HEK293 (cell line): Measurements from ENCODE around the gene TMPRSS6.
A peak's percentile ranks its signal among the peaks of the same experiment; 100 is the strongest.

ENCODE experiments used
- CTCF ChIA-PET: fragments of 350-600 bp; formaldehyde crosslinking; extraction: SDS; loops from one replicate; lab custom pipeline; 2021; ENCODE audit warnings: antibody characterized with exemption; lab: Yijun Ruan, JAX
- POLR2A ChIA-PET: fragments of 300-600 bp; formaldehyde crosslinking; extraction: SDS; loops from one replicate; lab custom pipeline; 2020; ENCODE audit warnings: antibody characterized with exemption, inconsistent platforms; lab: Yijun Ruan, JAX
- H3K27ac ChIP-seq: fragments of 200-500 bp; sonication (Bioruptor generic); 2 replicates; pipeline ENCODE4 v1.5.1; 2014; ENCODE audit warnings: low read depth, low read length, control low read depth, inconsistent platforms; ENCODE audit errors: extremely low read depth
- H3K36me3 ChIP-seq, 2 experiments: fragments of 200-500 bp in 1 of 2; sonication (Bioruptor generic) in 1 of 2; 1 replicate in 1 of 2; 2 replicates in 1 of 2; pipeline ENCODE4 v1.5.1; 2014 to 2017; ENCODE audit warnings: inconsistent platforms in 2 of 2, low read length in 2 of 2; ENCODE audit not compliant: control insufficient read depth in 2 of 2, insufficient read depth in 1 of 2
- H3K4me1 ChIP-seq: fragments of 200-500 bp; sonication (Bioruptor generic); 2 replicates; pipeline ENCODE4 v1.5.1; 2014; ENCODE audit warnings: mild to moderate bottlenecking, low read length, inconsistent platforms; ENCODE audit not compliant: control insufficient read depth, insufficient read depth
- H3K4me3 ChIP-seq: 2 replicates; pipeline ENCODE4 v1.5.1; 2011; ENCODE audit warnings: low read depth, mild to moderate bottlenecking, control low read depth, low read length, moderate library complexity
- H3K9me3 ChIP-seq: fragments of 200-500 bp; sonication (Bioruptor generic); 2 replicates; pipeline ENCODE4 v1.5.1; 2014; ENCODE audit warnings: low read depth, low read length, inconsistent platforms; ENCODE audit not compliant: control insufficient read depth, insufficient read depth
- KLF16 ChIP-seq: fragments of 450-650 bp; formaldehyde crosslinking; IDR thresholded peaks from 2 replicates; pipeline ENCODE4 v1.5.1; 2017; ENCODE audit warnings: missing biosample characterization, missing genetic modification characterization
- MEIS1 ChIP-seq: sonication (generic); formaldehyde crosslinking; IDR thresholded peaks from 2 replicates; pipeline ENCODE4 v1.8.1; 2022; ENCODE audit warnings: missing genetic modification reagents, mild to moderate bottlenecking, borderline replicate concordance
- SETDB1 ChIP-seq: IDR thresholded peaks from one replicate; pipeline ENCODE4 v1.6.1; 2017; ENCODE audit warnings: mild to moderate bottlenecking, low read length, moderate library complexity, mixed read lengths; ENCODE audit not compliant: insufficient read length
- ZEB2 ChIP-seq: fragments of 450-650 bp; formaldehyde crosslinking; IDR thresholded peaks from 2 replicates; pipeline ENCODE4 v1.5.1; 2016; ENCODE audit warnings: missing biosample characterization, missing genetic modification characterization
- ZIC2 ChIP-seq: fragments of 450-650 bp; formaldehyde crosslinking; IDR thresholded peaks from 2 replicates; pipeline ENCODE4 v1.5.1; 2016; ENCODE audit warnings: missing biosample characterization, missing genetic modification characterization
- ZNF302 ChIP-seq: fragments of 450-650 bp; formaldehyde crosslinking; IDR thresholded peaks from 2 replicates; pipeline ENCODE4 v1.5.1; 2016; ENCODE audit warnings: missing biosample characterization, missing genetic modification characterization, low read depth
- ZNF341 ChIP-seq: fragments of 450-650 bp; formaldehyde crosslinking; IDR thresholded peaks from 2 replicates; pipeline ENCODE4; 2016; ENCODE audit warnings: low read depth, missing biosample characterization, missing genetic modification characterization
- ZNF629 ChIP-seq: fragments of 450-650 bp; formaldehyde crosslinking; IDR thresholded peaks from 2 replicates; pipeline ENCODE4 v1.5.1; 2017; ENCODE audit warnings: missing biosample characterization, missing genetic modification characterization
- TF ChIP-seq, protein P1 (sequence below): fragments of 450-650 bp; formaldehyde crosslinking; optimal IDR thresholded peaks from 2 replicates; pipeline ENCODE3; 2016; ENCODE audit warnings: missing biosample characterization, mild to moderate bottlenecking, missing genetic modification characterization
- TF ChIP-seq, protein P2 (sequence below): fragments of 450-650 bp; formaldehyde crosslinking; IDR thresholded peaks from 2 replicates; pipeline ENCODE4 v1.5.1; 2017; ENCODE audit warnings: missing biosample characterization, missing genetic modification characterization
- TF ChIP-seq, protein P3 (sequence below): IDR thresholded peaks from 2 replicates; pipeline ENCODE4 v1.6.1; 2011; ENCODE audit warnings: mild to moderate bottlenecking, low read depth, low read length, borderline replicate concordance
- TF ChIP-seq, protein P4 (sequence below): fragments of 450-650 bp; formaldehyde crosslinking; IDR thresholded peaks from 2 replicates; pipeline ENCODE4 v1.5.1; 2016; ENCODE audit warnings: missing biosample characterization, missing genetic modification characterization
- TF ChIP-seq, protein P5 (sequence below): fragments of 450-650 bp; formaldehyde crosslinking; IDR thresholded peaks from 2 replicates; pipeline ENCODE4 v1.5.1; 2016; ENCODE audit warnings: missing biosample characterization, missing genetic modification characterization
- TF ChIP-seq, protein P6 (sequence below): fragments of 450-650 bp; formaldehyde crosslinking; IDR thresholded peaks from 2 replicates; pipeline ENCODE4; 2016; ENCODE audit warnings: missing biosample characterization, missing genetic modification characterization

The TMPRSS6 gene

DNA sequence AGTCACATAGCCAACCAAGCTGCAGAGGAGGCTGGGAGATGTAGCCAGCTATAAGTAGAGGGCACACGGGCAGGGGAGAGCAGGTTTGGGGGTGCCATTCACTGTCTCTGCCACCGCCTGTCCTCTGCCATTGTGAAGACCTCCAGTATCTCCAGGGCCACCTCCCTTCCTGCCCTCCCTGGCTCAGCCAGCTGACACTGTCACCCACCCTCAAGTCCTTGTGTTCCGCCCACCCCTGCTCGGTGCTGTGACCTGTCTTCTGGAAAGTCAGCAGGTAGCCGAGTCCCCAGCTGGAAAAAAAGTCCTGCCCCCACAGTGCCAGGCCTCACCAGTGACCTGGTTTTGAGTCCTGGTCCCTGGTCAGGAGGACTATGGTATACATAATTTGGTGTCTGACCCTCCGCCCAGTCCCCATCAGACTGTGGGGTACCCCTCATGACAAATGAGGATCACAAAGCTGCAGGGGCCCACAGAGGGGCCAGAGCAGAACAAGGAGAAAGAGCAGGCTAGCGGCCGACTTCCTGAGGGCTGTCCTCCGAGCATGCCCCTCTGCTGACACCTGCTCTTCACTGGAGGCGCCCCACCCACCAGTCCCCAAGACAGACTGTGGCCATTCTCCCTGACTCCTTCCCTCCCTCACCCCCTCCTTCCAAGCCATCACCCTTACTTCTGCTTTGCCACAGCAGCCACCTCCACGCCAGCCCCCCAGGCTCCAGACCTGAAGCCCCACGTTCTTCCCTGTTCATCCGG is 47.3 kb upstream of the TMPRSS6 start:
- 0 out of 2 replicates have a peak, but pooled peaks have one; percentile 16 for TF ChIP-seq ZNF341
- TF ChIP-seq, protein P1, sequence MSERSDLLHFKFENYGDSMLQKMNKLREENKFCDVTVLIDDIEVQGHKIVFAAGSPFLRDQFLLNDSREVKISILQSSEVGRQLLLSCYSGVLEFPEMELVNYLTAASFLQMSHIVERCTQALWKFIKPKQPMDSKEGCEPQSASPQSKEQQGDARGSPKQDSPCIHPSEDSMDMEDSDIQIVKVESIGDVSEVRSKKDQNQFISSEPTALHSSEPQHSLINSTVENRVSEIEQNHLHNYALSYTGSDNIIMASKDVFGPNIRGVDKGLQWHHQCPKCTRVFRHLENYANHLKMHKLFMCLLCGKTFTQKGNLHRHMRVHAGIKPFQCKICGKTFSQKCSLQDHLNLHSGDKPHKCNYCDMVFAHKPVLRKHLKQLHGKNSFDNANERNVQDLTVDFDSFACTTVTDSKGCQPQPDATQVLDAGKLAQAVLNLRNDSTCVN (tag by site-specific recombination), result no peak
- H3K4me1 ChIP-seq, result no peaks in the 10 kb centered on the region
- H3K36me3 ChIP-seq, result no peaks in the 10 kb centered on the region
- ChIA-PET POLR2A (no interaction called here), CTCF (interaction anchor here (0.6 to 1.8 kb wide), 7 partner anchors 8 to 69 kb away, joined by 3 to 5 read pairs (median 4); no protein-coding TSS in a partner anchor)
- no peaks in the 10 kb centered on the region for H3K9me3 ChIP-seq
- no peak overlapping the region for H3K27ac ChIP-seq
- H3K4me3 ChIP-seq, result no peak overlapping the region

DNA sequence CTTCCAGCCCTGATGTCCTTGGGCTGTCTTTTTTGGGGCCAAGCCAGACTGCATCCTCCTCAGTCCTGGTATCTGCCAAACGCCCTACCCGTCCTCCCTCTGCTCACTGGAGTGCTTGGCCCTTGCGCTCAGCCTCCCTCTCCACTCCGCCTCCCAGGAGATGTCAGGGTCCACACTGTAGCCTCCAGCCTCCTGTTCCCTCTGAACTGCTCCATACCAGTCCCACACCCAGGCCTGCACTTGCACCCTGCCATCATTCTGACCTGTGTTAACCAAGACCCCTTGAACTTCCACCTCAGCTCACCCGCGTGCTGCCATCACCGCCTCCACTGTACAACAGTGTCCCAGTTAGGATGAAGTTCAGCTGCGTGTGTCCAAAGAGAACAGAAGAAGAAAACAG is 46.5 kb upstream of the TMPRSS6 start:
- TF ChIP-seq ZNF302 (tag by site-specific recombination) (no peak), KLF16 (no peak)
- TF ChIP-seq, protein P2, sequence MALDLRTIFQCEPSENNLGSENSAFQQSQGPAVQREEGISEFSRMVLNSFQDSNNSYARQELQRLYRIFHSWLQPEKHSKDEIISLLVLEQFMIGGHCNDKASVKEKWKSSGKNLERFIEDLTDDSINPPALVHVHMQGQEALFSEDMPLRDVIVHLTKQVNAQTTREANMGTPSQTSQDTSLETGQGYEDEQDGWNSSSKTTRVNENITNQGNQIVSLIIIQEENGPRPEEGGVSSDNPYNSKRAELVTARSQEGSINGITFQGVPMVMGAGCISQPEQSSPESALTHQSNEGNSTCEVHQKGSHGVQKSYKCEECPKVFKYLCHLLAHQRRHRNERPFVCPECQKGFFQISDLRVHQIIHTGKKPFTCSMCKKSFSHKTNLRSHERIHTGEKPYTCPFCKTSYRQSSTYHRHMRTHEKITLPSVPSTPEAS (tag by site-specific recombination), result no peak
- ChIA-PET CTCF (interaction anchor here (1.2 to 1.8 kb wide), 2 partner anchors 10 to 21 kb away, joined by 3 to 5 read pairs; no protein-coding TSS in a partner anchor), POLR2A (no interaction called here)
- no peaks in the 10 kb centered on the region for H3K9me3 ChIP-seq
- no peaks in the 10 kb centered on the region for H3K36me3 ChIP-seq
- H3K4me1 ChIP-seq, result no peaks in the 10 kb centered on the region
- no peak overlapping the region for H3K27ac ChIP-seq
- no peak overlapping the region for H3K4me3 ChIP-seq

DNA sequence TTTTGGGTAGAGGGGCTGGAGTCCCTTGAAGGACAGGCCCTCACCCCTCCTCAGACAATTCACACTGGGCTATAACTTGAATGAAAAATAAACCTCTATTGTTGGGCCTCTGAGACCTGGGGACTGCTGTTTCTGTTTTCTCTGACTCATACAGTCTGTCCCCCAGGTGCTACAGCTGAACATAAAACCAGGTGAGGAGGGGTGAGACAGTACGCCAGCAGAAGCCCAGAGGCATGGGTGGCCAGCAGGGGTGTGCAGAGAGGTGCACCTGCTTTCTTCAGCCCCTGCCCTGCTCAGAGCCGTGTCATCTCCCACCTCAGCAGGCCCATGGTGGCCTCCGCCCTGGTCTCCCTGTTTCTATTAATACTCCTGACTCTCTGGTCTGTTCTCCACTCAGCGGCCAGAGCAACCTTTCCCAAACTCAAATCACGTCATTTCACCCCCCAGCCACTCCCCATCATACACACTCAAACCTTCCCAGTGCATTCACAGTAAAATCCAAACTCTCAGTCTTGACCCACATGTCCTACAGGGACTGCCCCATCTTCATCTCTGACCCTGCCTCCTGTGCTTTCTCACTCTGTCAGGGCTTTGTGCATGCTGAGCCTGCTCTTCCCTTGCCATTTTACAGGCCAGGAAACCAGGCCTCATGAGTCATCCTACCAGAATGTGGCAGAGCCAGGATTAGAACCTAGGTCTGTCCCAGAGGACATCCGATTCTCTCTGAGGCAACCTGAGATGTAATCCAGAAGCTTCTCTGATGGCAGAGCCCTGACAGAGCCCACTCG is 45.6 kb upstream of the TMPRSS6 start:
- ChIA-PET CTCF (interaction anchor here (1.8 kb wide), 1 partner anchor 22 kb away, joined by 5 read pairs; no protein-coding TSS in a partner anchor), POLR2A (interaction anchor here (0.7 kb wide), 1 partner anchor 20 kb away, joined by 3 read pairs; no protein-coding TSS in a partner anchor)
- Histone ChIP-seq H3K4me1 (no peaks in the 10 kb centered on the region), H3K36me3 (no peaks in the 10 kb centered on the region), H3K4me3 (no peak overlapping the region), H3K27ac (no peak overlapping the region), H3K9me3 (no peaks in the 10 kb centered on the region)
- TF ChIP-seq, protein P3, sequence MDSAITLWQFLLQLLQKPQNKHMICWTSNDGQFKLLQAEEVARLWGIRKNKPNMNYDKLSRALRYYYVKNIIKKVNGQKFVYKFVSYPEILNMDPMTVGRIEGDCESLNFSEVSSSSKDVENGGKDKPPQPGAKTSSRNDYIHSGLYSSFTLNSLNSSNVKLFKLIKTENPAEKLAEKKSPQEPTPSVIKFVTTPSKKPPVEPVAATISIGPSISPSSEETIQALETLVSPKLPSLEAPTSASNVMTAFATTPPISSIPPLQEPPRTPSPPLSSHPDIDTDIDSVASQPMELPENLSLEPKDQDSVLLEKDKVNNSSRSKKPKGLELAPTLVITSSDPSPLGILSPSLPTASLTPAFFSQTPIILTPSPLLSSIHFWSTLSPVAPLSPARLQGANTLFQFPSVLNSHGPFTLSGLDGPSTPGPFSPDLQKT, result no peak
- TF ChIP-seq SETDB1, result peak; percentile 84
- no peak for TF ChIP-seq ZEB2

DNA sequence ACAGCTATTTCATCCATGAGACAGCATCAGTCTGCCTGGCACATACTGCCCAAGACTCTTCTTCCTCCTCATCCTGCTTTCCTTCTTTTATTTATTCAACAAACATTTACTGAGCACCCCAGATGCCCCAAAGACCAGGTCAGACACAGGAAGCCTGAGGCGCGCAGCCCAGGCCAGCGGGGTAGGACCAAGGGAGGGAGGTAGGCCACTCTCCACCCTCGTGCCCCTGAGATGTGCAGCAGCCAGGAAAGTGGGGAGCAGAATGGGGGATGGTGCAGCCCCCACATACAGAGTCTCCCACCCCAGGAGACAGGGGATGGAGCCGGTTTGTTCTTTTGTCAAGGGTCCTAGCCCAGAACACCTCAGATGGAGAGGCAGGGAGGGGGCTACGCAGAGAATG is 44.4 kb upstream of the TMPRSS6 start:
- POLR2A ChIA-PET, result no interaction called here
- CTCF ChIA-PET, result interaction anchor here (0.8 kb wide), 1 partner anchor 13 kb away, joined by 4 read pairs; no protein-coding TSS in a partner anchor
- TF ChIP-seq MEIS1 (no peak), ZNF341 (no peak), ZNF629 (tag by site-specific recombination) (no peak), ZIC2 (no peak)
- TF ChIP-seq, protein P4, sequence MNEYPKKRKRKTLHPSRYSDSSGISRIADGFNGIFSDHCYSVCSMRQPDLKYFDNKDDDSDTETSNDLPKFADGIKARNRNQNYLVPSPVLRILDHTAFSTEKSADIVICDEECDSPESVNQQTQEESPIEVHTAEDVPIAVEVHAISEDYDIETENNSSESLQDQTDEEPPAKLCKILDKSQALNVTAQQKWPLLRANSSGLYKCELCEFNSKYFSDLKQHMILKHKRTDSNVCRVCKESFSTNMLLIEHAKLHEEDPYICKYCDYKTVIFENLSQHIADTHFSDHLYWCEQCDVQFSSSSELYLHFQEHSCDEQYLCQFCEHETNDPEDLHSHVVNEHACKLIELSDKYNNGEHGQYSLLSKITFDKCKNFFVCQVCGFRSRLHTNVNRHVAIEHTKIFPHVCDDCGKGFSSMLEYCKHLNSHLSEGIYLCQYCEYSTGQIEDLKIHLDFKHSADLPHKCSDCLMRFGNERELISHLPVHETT, result no peak
- TF ChIP-seq, protein P5, sequence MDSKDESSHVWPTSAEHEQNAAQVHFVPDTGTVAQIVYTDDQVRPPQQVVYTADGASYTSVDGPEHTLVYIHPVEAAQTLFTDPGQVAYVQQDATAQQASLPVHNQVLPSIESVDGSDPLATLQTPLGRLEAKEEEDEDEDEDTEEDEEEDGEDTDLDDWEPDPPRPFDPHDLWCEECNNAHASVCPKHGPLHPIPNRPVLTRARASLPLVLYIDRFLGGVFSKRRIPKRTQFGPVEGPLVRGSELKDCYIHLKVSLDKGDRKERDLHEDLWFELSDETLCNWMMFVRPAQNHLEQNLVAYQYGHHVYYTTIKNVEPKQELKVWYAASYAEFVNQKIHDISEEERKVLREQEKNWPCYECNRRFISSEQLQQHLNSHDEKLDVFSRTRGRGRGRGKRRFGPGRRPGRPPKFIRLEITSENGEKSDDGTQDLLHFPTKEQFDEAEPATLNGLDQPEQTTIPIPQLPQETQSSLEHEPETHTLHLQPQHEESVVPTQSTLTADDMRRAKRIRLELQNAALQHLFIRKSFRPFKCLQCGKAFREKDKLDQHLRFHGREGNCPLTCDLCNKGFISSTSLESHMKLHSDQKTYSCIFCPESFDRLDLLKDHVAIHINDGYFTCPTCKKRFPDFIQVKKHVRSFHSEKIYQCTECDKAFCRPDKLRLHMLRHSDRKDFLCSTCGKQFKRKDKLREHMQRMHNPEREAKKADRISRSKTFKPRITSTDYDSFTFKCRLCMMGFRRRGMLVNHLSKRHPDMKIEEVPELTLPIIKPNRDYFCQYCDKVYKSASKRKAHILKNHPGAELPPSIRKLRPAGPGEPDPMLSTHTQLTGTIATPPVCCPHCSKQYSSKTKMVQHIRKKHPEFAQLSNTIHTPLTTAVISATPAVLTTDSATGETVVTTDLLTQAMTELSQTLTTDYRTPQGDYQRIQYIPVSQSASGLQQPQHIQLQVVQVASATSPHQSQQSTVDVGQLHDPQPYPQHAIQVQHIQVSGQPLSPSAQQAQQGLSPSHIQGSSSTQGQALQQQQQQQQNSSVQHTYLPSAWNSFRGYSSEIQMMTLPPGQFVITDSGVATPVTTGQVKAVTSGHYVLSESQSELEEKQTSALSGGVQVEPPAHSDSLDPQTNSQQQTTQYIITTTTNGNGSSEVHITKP (tag by site-specific recombination), result no peak
- TF ChIP-seq, protein P6, sequence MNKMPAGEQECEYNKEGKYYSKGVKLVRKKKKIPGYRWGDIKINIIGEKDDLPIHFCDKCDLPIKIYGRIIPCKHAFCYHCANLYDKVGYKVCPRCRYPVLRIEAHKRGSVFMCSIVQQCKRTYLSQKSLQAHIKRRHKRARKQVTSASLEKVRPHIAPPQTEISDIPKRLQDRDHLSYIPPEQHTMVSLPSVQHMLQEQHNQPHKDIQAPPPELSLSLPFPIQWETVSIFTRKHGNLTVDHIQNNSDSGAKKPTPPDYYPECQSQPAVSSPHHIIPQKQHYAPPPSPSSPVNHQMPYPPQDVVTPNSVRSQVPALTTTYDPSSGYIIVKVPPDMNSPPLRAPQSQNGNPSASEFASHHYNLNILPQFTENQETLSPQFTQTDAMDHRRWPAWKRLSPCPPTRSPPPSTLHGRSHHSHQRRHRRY (tag by site-specific recombination), result no peak

More for the DNA sequence above, 44.4 kb upstream of the TMPRSS6 start:
- no peak overlapping the region for H3K27ac ChIP-seq
- H3K36me3 ChIP-seq, result no peaks in the 10 kb centered on the region
- no peak overlapping the region for H3K4me3 ChIP-seq
- H3K4me1 ChIP-seq, result no peaks in the 10 kb centered on the region
- H3K9me3 ChIP-seq, result no peaks in the 10 kb centered on the region
